H1 (cell line): ENCODE measurements around the gene TLK2. TPM values are rescaled to one million over a fixed set of nuclear protein-coding genes. Genes with fewer than 3 reads are reported as not detected.
"Not testable (repeated sequence)": the region's sequence is repeated elsewhere in the genome, so short reads cannot be mapped to it uniquely, and the experiment has no call there.

Experiments used
- CTCF ChIA-PET: fragments of 300-600 bp; sonication (Branson Sonifier 250); formaldehyde crosslinking; loops from one replicate; lab custom pipeline; 2021; ENCODE audit not compliant: partially characterized antibody; lab: Charles Lee
- POLR2A ChIA-PET: fragments of 300-600 bp; sonication (Branson Sonifier 250); formaldehyde crosslinking; loops from one replicate; lab custom pipeline; 2021; ENCODE audit warnings: inconsistent platforms; ENCODE audit not compliant: partially characterized antibody; lab: Charles Lee
- DNase-seq, 2 experiments: peaks; one replicate each; pipeline versions ENCODE4 v3.0.0 to v3.0.0-alpha.2; 2010 to 2022; ENCODE audit warnings: low spot score in 2 of 2, low read depth in 1 of 2, mixed read lengths in 1 of 2
- FAIRE-seq: peaks from 2 replicates; lab custom pipeline; 2011; peaks lifted over from hg19 to GRCh38; lab: Jason Lieb, UNC
- H2AFZ ChIP-seq: 2 replicates; pipeline ENCODE4 v1.8.1; 2012; ENCODE audit warnings: low read length, inconsistent platforms
- H2AK5ac ChIP-seq: 2 replicates; pipeline ENCODE4 v1.6.1; 2013; ENCODE audit warnings: low read depth, low read length
- H2BK120ac ChIP-seq: replicated peaks from 2 replicates; pipeline ENCODE3; 2013; ENCODE audit warnings: low read depth, low read length, inconsistent platforms
- H2BK12ac ChIP-seq: 2 replicates; pipeline ENCODE4 v1.6.1; 2013; ENCODE audit warnings: low read depth, low read length
- H2BK15ac ChIP-seq: 2 replicates; pipeline ENCODE4 v1.6.1; 2013; ENCODE audit warnings: low read length
- H2BK20ac ChIP-seq: 2 replicates; pipeline ENCODE4 v1.6.1; 2013; ENCODE audit warnings: low read length
- H2BK5ac ChIP-seq: 2 replicates; pipeline ENCODE4 v1.6.1; 2013; ENCODE audit warnings: low read depth, low read length
- H3K14ac ChIP-seq: 2 replicates; pipeline ENCODE4 v1.6.1; 2013; ENCODE audit warnings: inconsistent platforms; ENCODE audit not compliant: insufficient read length
- H3K18ac ChIP-seq: 2 replicates; pipeline ENCODE4 v1.6.1; 2013; ENCODE audit warnings: low read length; ENCODE audit errors: extremely low read depth
- H3K23ac ChIP-seq: 2 replicates; pipeline ENCODE4 v1.6.1; 2013; ENCODE audit warnings: inconsistent platforms; ENCODE audit not compliant: insufficient read length
- H3K23me2 ChIP-seq: 2 replicates; pipeline ENCODE4 v1.6.1; 2013; ENCODE audit warnings: low read depth, low read length
- H3K27ac ChIP-seq: 2 replicates; pipeline ENCODE4 v1.6.1; 2011; ENCODE audit warnings: low read depth, low read length, inconsistent platforms
- H3K27me3 ChIP-seq, 4 experiments: replicated peaks in 1 of 4; 1 replicate in 1 of 4; 2 replicates in 3 of 4; pipeline versions ENCODE4 v1.6.1 to v1.8.1; 2011 to 2013; ENCODE audit warnings: low read length in 3 of 4, mild to moderate bottlenecking in 3 of 4, inconsistent platforms in 2 of 4, mixed read lengths in 2 of 4, moderate library complexity in 1 of 4; ENCODE audit not compliant: control insufficient read depth in 3 of 4, insufficient read depth in 3 of 4; ENCODE audit errors: extremely low read depth in 1 of 4
- H3K36me3 ChIP-seq, 4 experiments: 2 replicates each; pipeline versions ENCODE4 v1.6.1 to v1.8.1; 2011 to 2013; ENCODE audit warnings: mild to moderate bottlenecking in 4 of 4, low read length in 3 of 4, moderate library complexity in 2 of 4, control low read depth in 1 of 4, inconsistent platforms in 1 of 4; ENCODE audit not compliant: insufficient read depth in 4 of 4, control insufficient read depth in 2 of 4
- H3K4ac ChIP-seq: replicated peaks from 2 replicates; pipeline ENCODE3; 2013; ENCODE audit warnings: low read length, low read depth, mixed read lengths, inconsistent platforms; ENCODE audit not compliant: insufficient read length
- H3K4me1 ChIP-seq, 4 experiments: replicated peaks in 1 of 4; 1 replicate in 1 of 4; 2 replicates in 3 of 4; pipeline versions ENCODE4 v1.6.1 to v1.8.1; 2011 to 2013; ENCODE audit warnings: low read length in 3 of 4, inconsistent platforms in 2 of 4, mixed read lengths in 1 of 4; ENCODE audit not compliant: insufficient read depth in 4 of 4, control insufficient read depth in 3 of 4
- H3K4me2 ChIP-seq, 2 experiments: 2 replicates each; pipeline versions ENCODE4 v1.6.1 to v1.8.1; 2011 to 2013; ENCODE audit warnings: low read depth in 2 of 2, low read length in 2 of 2, control low read depth in 1 of 2, inconsistent platforms in 1 of 2, mild to moderate bottlenecking in 1 of 2; ENCODE audit not compliant: insufficient read depth in 1 of 2
- H3K4me3 ChIP-seq, 4 experiments: fragments of 200-600, 300-600 bp in 1 of 4; sonication (generic), shearing (Covaris generic), sonication (Bioruptor Twin) in 1 of 4; 2 replicates each; pipeline versions ENCODE4 v1.5.1 to v1.8.1; 2011 to 2016; ENCODE audit warnings: low read length in 4 of 4, low read depth in 3 of 4, control low read depth in 2 of 4, inconsistent platforms in 2 of 4, mild to moderate bottlenecking in 2 of 4, mixed read lengths in 1 of 4, moderate library complexity in 1 of 4; ENCODE audit not compliant: insufficient read depth in 2 of 4; ENCODE audit errors: extremely low read depth in 1 of 4
- H3K56ac ChIP-seq: replicated peaks from 2 replicates; pipeline ENCODE3; 2013; ENCODE audit warnings: low read depth, mild to moderate bottlenecking, mixed read lengths, low read length, inconsistent platforms; ENCODE audit not compliant: insufficient read length
- H3K79me1 ChIP-seq: 2 replicates; pipeline ENCODE4 v1.6.1; 2013; ENCODE audit warnings: low read depth, low read length, control low read depth
- H3K79me2 ChIP-seq, 2 experiments: 2 replicates each; pipeline versions ENCODE4 v1.6.1 to v1.8.1; 2012 to 2013; ENCODE audit warnings: low read length in 2 of 2, mild to moderate bottlenecking in 2 of 2, inconsistent platforms in 1 of 2; ENCODE audit not compliant: insufficient read depth in 2 of 2, control insufficient read depth in 1 of 2
- H3K9ac ChIP-seq, 4 experiments: replicated peaks in 1 of 4; 1 replicate in 1 of 4; 2 replicates in 3 of 4; pipeline versions ENCODE4 v1.6.1 to v1.8.1; 2011 to 2013; ENCODE audit warnings: low read depth in 3 of 4, low read length in 3 of 4, control low read depth in 2 of 4, mild to moderate bottlenecking in 2 of 4, moderate library complexity in 2 of 4, inconsistent platforms in 1 of 4; ENCODE audit errors: extremely low read depth in 1 of 4
- H3K9me3 ChIP-seq, 2 experiments: 2 replicates each; pipeline versions ENCODE4 v1.6.1 to v1.8.1; 2012 to 2013; ENCODE audit warnings: mild to moderate bottlenecking in 2 of 2, moderate library complexity in 2 of 2, control low read depth in 1 of 2, inconsistent platforms in 1 of 2, low read depth in 1 of 2, low read length in 1 of 2, mixed read lengths in 1 of 2; ENCODE audit not compliant: insufficient read depth in 2 of 2
- H4K20me1 ChIP-seq, 2 experiments: replicated peaks in 1 of 2; 2 replicates each; pipeline versions ENCODE3 to v1.8.1; 2011 to 2013; ENCODE audit warnings: inconsistent platforms in 2 of 2, low read length in 2 of 2, mild to moderate bottlenecking in 1 of 2; ENCODE audit not compliant: insufficient read depth in 2 of 2, control insufficient read depth in 1 of 2
- H4K5ac ChIP-seq: 2 replicates; pipeline ENCODE4 v1.6.1; 2013; ENCODE audit warnings: low read length, low read depth, mixed read lengths, inconsistent platforms; ENCODE audit not compliant: insufficient read length
- H4K8ac ChIP-seq: 2 replicates; pipeline ENCODE4 v1.8.0; 2013; ENCODE audit warnings: mild to moderate bottlenecking, moderate library complexity, low read length, inconsistent platforms; ENCODE audit not compliant: insufficient read depth; ENCODE audit errors: extremely low read depth
- H4K91ac ChIP-seq: replicated peaks from 2 replicates; pipeline ENCODE3; 2013; ENCODE audit warnings: low read length, mixed read lengths, inconsistent platforms; ENCODE audit not compliant: insufficient read length
- WGBS, 2 experiments: shearing (Covaris generic) in 1 of 2; methylation state at CpG; one replicate each; pipeline versions ENCODE4 v1.1.6 to v1.1.7; 2013 to 2015; ENCODE audit warnings: low lambda C conversion rate in 2 of 2, mixed read lengths in 2 of 2, inconsistent platforms in 1 of 2, low coverage in 1 of 2, missing lambda C conversion rate in 1 of 2; ENCODE audit not compliant: insufficient replicate concordance in 2 of 2, insufficient coverage in 1 of 2, insufficient read length in 1 of 2; ENCODE audit errors: extremely low coverage in 1 of 2, missing lambda C conversion rate in 1 of 2; 5-methylcytosine and 5-hydroxymethylcytosine counted together
- polyA plus RNA-seq, 7 experiments: library from polyadenylated mRNA; depleted of rRNA in 3 of 7; stranded (reverse) in 5 of 7; unstranded in 2 of 7; fragments of >200 nt in 5 of 7; fragments of 200-250 nt in 2 of 7; gene quantifications; 1 replicate in 5 of 7; 2 replicates in 1 of 7; 4 replicates in 1 of 7; pipeline versions ENCODE4 v1.2.1 to v1.2.3, GENCODE V29; 2011 to 2013; ENCODE audit warnings: missing spikeins in 2 of 7, mixed read lengths in 2 of 7
- total RNA-seq: library from RNA; stranded (reverse); fragmentation: NEBNext Ultra II Directional; extraction: Animal tissue kit (Norgen Biotek cat#: 25700); gene quantifications from 2 replicates; pipeline ENCODE4 v1.2.1, GENCODE V29; 2021

Gene TLK2
- total and polyA plus RNA-seq, 2 of the 8 experiments (the other 6 are each of a cell fraction or from before 2014, with no cell fraction given): 43.1 to 59.9 TPM

- CTCF ChIA-PET, H3K23me2 ChIP-seq, H2BK120ac ChIP-seq, POLR2A ChIA-PET, H4K8ac ChIP-seq, H3K36me3 ChIP-seq, H4K5ac ChIP-seq, H3K9me3 ChIP-seq, H2BK5ac ChIP-seq, H3K4me2 ChIP-seq, H3K4me3 ChIP-seq, H3K14ac ChIP-seq, H2BK12ac ChIP-seq, H3K4me1 ChIP-seq, H2BK20ac ChIP-seq, DNase-seq, H3K18ac ChIP-seq, H2AK5ac ChIP-seq, H2AFZ ChIP-seq, H3K4ac ChIP-seq, H4K20me1 ChIP-seq, H3K23ac ChIP-seq, H3K79me2 ChIP-seq, H3K27ac ChIP-seq, H3K9ac ChIP-seq, H3K79me1 ChIP-seq, H2BK15ac ChIP-seq, H4K91ac ChIP-seq, FAIRE-seq, H3K56ac ChIP-seq, H3K27me3 ChIP-seq: not testable (repeated sequence)
- WGBS, 2 experiments: 95% methylated on average over 9 of the region's 9 CpGs; no CpG with 5 or more reads in 1 of the 2 experiments
Observed at GRCh38 chr17:62471380-62471880, 7.2 kb upstream of the TLK2 start.
